ENCODE results near the gene SCO2.

Gene SCO2

DNA sequence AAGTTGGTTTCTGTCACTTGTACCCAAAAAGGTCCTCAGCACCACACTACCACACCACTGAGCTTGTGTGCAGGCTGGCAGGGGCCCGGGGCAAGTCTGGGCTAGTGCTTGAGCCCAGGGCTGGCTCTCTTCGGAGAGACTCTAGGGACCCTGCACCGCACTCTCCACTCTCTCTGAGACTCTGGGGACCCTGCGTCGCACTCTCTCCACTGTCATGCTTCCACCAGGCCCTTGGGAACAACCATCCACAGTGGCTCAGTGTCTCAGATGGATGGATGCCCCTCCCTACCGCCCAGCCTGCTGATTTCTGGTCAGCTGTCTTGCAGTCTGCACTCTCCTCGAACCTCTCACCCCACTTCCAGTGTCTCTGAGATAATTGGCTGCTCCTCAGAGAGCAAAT is 48.5 kb downstream of the SCO2 start:
- no peak for DNase-seq (ENCODE audit: low read depth)

DNA sequence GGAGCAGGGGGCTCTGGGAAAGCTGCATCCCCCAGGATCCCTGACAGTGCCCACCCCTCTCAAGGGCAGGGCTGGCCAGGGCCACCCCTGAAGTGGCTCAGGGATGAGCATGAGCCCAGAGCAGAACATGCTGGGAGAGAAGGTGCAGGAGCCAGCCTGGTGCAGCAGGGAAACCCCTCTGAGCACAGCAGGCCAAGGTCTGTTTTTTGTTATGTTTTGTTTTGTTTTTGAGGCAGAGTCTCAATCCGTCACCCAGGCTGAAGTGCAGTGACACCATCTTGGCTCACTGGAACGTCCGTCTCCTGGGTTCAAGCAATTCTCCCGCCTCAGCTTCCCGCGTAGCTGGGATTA is 49.8 kb downstream of the SCO2 start:
- no peak for DNase-seq (ENCODE audit: low read depth)

DNA sequence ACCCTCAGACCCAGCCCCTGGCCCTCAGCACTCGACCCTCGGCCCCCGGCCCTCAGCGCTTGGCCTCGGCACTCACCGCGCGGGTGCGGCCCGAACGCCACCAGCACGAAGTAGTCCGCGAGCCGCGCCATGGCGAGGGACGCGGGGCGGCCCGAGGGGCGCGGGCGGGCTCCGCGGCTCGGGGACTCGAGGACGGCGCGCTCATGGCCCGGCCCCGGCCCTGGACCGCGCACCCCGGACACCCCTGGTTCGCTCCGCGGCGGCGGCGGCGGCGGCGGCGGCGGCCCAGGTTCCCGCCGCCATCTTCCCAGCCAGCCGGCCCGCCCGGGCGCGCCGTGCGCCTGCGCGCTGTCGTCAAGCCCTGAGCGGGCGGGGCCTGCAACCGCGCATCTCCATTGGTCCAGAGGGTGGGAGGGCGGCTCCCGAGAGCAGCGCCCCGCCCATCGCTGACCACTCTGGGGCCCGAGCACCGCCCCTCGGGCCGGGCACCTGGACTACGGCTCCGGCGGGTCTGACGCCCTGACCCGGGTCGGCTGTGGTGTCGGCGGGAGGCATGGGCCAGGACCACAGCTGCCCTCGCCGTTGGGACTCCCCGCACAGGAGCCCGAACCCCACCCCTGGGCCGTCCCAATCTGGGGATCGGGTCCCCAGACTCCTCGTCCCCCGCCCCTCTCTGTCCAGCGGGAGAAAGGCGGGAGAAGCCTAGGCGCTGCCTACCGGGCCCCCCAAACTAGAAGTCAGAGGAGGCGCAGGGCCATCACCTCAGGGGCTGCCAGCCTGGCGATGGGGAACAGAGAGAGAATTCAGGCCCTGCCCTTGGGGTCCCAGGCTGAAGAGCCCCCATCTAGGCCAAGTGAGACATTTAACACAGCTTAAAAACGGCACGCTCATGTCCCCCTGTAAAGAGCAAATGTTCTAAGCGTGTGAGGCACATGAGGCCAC is 50.4 kb downstream of the SCO2 start, which contains the start of gene SBF1:
Gene SBF1 (minus strand): TSS at position 326 of the 942 bp plus-strand sequence. CDS start 195 bp downstream, at position 131.
- DNase-seq (ENCODE audit: low read depth) = peak; percentile 76

DNA sequence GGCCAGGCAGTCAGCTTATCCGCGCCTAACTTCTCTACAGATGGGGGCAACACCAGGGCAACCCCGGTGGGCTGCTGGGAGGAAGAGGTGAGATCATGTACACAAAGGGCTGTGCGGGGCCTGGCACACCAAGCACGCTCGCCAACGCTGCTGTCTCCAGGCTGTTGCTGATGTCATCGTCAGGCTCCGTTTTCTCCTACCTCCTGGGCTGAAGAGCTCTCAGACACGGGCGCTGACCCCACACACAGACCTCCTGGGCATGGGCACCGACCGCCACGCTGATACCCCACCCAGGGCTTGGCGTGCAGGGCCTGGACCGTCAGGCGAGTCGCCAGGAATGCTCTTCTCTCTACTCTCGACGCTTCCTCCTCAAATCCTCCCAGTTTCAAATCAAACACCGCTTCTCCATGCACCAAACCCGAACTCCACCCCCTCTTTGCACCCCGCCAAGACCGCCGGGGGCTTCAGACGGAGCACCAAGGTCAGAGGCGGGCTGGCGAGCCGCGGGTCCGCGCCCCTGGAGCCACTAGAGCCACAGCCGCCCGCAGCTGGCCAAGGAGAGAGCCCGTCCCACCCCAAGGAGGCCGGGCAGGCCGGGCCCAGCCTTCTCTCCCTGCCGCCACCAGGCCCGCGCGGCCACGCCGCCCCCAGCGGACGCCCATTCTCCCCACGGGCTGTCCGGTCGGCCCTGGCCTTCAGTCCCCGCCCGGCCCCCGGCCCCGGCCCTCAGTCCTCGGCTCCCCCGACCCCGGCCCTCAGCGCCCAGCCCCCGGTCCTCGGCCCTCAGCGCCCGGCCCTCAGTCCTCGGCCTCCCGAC is 51.3 kb downstream of the SCO2 start:
- DNase-seq (ENCODE audit: low read depth) = no peak

Data from stimulated activated CD8-positive, alpha-beta memory T cell treated with anti-CD3 and anti-CD28 coated beads, Interleukin-7, amount 100 ng/mL, for 24 hours (primary cell).